ENCODE data around the gene SIAH3. TPM values are rescaled to one million over a fixed set of nuclear protein-coding genes. Genes with fewer than 3 reads are reported as not detected.

The SIAH3 gene
- total and polyA plus RNA-seq, 10 of the 15 experiments (the other 5 are each of a cell fraction or from before 2014, with no cell fraction given) = not detected

DNA sequence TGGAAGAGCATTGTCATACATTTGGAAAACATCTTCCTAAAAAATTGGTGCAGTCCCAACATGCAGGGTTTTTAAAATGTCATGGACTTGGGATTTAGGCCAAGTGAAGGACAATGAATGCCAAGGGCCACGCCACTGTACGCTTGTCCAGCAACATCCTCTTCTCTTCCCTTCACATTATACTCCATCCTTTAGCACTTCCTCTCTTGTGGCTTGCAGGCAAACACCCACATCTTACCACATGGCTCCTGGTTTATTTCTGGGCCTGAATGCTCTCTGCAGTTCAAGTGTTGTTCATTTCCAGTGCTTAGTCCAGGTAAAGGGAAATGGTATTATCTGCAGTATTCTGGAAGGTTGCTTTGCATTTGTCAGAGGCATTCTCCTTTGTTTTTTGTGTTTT is 104.5 kb downstream of the SIAH3 start (continued):
- TF ChIP-seq, protein P1, sequence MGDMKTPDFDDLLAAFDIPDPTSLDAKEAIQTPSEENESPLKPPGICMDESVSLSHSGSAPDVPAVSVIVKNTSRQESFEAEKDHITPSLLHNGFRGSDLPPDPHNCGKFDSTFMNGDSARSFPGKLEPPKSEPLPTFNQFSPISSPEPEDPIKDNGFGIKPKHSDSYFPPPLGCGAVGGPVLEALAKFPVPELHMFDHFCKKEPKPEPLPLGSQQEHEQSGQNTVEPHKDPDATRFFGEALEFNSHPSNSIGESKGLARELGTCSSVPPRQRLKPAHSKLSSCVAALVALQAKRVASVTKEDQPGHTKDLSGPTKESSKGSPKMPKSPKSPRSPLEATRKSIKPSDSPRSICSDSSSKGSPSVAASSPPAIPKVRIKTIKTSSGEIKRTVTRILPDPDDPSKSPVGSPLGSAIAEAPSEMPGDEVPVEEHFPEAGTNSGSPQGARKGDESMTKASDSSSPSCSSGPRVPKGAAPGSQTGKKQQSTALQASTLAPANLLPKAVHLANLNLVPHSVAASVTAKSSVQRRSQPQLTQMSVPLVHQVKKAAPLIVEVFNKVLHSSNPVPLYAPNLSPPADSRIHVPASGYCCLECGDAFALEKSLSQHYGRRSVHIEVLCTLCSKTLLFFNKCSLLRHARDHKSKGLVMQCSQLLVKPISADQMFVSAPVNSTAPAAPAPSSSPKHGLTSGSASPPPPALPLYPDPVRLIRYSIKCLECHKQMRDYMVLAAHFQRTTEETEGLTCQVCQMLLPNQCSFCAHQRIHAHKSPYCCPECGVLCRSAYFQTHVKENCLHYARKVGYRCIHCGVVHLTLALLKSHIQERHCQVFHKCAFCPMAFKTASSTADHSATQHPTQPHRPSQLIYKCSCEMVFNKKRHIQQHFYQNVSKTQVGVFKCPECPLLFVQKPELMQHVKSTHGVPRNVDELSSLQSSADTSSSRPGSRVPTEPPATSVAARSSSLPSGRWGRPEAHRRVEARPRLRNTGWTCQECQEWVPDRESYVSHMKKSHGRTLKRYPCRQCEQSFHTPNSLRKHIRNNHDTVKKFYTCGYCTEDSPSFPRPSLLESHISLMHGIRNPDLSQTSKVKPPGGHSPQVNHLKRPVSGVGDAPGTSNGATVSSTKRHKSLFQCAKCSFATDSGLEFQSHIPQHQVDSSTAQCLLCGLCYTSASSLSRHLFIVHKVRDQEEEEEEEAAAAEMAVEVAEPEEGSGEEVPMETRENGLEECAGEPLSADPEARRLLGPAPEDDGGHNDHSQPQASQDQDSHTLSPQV (IDR thresholded peaks at IDR 0.05) = no peak
- TF ChIP-seq CREB1 (IDR thresholded peaks at IDR 0.05; ENCODE audit: low read depth) (no peak), SIX5 (IDR thresholded peaks at IDR 0.05; ENCODE audit: low read depth, low read length, severe bottlenecking) (no peak), KLF5 (IDR thresholded peaks at IDR 0.05; ENCODE audit: partially characterized antibody) (no peak), PKNOX1 (IDR thresholded peaks at IDR 0.05) (no peak), SPI1 (IDR thresholded peaks at IDR 0.05; ENCODE audit: borderline replicate concordance, insufficient read depth, low read depth, low read length) (no peak), EZH2 (IDR thresholded peaks at IDR 0.05; ENCODE audit: borderline replicate concordance, control insufficient read depth, low read depth, low read length) (no peak), MYC (IDR thresholded peaks at IDR 0.05; ENCODE audit: insufficient read depth, insufficient read length, insufficient replicate concordance, low read length, severe bottlenecking) (no peak)
- TF ChIP-seq, protein P2, sequence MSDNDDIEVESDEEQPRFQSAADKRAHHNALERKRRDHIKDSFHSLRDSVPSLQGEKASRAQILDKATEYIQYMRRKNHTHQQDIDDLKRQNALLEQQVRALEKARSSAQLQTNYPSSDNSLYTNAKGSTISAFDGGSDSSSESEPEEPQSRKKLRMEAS (IDR thresholded peaks at IDR 0.05; ENCODE audit: low read depth, low read length) = no peak
- TF ChIP-seq, protein P3, sequence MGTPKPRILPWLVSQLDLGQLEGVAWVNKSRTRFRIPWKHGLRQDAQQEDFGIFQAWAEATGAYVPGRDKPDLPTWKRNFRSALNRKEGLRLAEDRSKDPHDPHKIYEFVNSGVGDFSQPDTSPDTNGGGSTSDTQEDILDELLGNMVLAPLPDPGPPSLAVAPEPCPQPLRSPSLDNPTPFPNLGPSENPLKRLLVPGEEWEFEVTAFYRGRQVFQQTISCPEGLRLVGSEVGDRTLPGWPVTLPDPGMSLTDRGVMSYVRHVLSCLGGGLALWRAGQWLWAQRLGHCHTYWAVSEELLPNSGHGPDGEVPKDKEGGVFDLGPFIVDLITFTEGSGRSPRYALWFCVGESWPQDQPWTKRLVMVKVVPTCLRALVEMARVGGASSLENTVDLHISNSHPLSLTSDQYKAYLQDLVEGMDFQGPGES (IDR thresholded peaks at IDR 0.05) = no peak

All from GM12878 (cell line).